ENCODE measurements around the gene NR3C1. TPM values are rescaled to one million over a fixed set of nuclear protein-coding genes. Genes with fewer than 3 reads are reported as not detected.

Gene NR3C1
- 76.7 TPM for total RNA-seq

DNA sequence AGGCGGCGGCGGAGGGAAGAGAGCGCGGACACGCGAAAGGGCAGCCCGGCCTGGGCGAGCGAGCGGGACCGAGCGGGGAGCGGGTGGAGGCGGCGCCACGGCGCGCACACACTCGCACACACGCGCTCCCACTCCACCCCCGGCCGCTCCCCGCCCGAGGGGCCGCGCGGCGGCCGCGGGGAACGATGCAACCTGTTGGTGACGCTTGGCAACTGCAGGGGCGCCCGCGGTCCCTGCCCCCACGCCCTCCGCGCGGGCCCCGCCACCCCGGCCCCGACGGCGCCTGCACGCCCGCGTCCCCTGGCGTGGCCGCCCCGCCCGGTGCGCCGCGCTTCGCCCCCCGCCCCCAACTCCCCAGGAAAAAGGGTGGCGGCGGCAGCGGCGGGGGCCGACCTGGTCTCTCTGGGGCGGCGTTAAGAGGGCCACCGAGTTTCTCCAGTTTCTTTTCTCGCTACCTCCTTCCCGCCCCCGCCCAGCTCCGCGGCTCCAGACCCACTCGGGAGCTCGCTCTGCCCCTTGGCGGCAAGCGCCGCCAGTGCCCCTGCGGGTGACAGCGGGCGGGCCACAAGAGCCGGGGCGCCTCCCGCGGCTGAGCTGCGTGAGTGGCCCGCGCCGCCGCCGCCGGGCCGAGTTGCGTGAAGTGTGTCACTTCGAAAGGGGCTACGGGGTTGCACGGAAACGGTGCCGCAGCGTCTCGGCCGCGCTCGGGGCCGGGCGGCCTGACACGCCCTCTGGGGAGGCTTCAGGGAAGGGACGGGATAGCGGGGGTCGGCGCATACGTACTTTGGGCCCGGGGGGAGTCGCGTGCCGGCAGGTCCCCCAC is at the start of gene NR3C1:
TSS of gene NR3C1 (minus strand) at position 94 of the 823 bp plus-strand sequence. CDS start 2,847 bp downstream, outside the sequence.
- Histone ChIP-seq H3K9ac (ENCODE audit: low read depth in 1 of 3, low read length in 3 of 3) (peak within 1 kb of the TSS; percentile 96 to 98 (median 97)), H3K4me1 (ENCODE audit: control insufficient read depth in 3 of 3, insufficient read depth in 3 of 3, low read length in 3 of 3) (peaks cover 5 to 14% (median 11%) of the 10 kb centered on the region in 3 donors), H3K27ac (ENCODE audit: low read depth, low read length) (peak within 1 kb of the TSS; percentile 98), H3K9me3 (ENCODE audit: control insufficient read depth in 3 of 3, low read length in 3 of 3) (no peaks in the 10 kb centered on the region), H3K4me3 (ENCODE audit: low read length in 3 of 3) (peak within 1 kb of the TSS; percentile 72 to 90 (median 84)), H3K27me3 (ENCODE audit: control insufficient read depth in 3 of 3, insufficient read depth in 3 of 3, low read length in 3 of 3) (no peaks in the 10 kb centered on the region), H3K36me3 (ENCODE audit: control insufficient read depth in 3 of 3, insufficient read depth in 3 of 3, low read length in 3 of 3) (peaks cover 0 to 8% (median 7%) of the 10 kb centered on the region in 3 donors)

DNA sequence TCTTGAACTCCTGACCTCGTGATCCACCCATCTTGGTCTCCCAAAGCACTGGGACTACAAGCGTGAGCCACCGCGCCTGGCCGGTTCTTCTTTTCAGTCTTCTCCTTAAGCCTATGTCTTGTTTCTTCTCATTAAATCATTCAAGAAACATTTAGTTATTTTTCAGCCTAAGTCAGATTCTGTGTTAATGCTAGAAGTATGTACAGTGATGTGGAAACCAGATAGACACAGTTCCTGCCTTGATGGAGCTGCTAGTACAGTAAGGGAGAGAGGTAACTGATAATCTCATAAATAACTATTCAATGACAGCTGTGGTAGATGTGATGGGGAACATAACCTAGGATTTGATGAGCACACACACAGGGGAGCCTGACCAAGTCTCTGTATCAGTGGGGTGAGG is 46.3 kb upstream of the NR3C1 start:
- no peaks in the 10 kb centered on the region for H3K27me3 ChIP-seq (ENCODE audit: control insufficient read depth in 3 of 3, insufficient read depth in 3 of 3, low read length in 3 of 3)

DNA sequence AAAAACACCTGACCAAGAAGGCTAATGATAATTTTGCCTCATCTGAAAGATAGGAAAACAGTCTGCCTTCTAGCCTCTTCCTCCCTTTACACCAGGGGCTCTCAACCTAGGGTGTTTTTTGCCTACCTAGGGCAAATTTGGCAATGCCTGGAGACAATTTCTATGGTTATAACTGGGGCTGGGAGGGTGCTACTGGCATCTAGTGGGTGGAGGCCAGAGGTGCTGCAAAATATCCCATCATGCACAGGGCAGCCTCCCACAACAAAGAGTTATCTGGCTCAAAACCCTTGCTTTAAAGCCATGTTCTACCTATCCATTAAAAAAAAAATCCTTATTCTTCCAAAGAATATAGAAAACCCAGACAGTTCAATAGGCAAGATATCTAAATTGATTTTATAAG is 45.0 kb upstream of the NR3C1 start:
- no peaks in the 10 kb centered on the region for H3K4me1 ChIP-seq (ENCODE audit: control insufficient read depth in 3 of 3, insufficient read depth in 3 of 3, low read length in 3 of 3)
- H3K9me3 ChIP-seq (ENCODE audit: control insufficient read depth in 3 of 3, low read length in 3 of 3) = no peaks in the 10 kb centered on the region

More for the DNA sequence above, 46.3 kb upstream of the NR3C1 start:
- Histone ChIP-seq H3K9me3 (ENCODE audit: control insufficient read depth in 3 of 3, low read length in 3 of 3) (no peaks in the 10 kb centered on the region), H3K4me3 (ENCODE audit: low read length in 3 of 3) (no peak overlapping the region), H3K36me3 (ENCODE audit: control insufficient read depth in 3 of 3, insufficient read depth in 3 of 3, low read length in 3 of 3) (no peaks in the 10 kb centered on the region), H3K9ac (ENCODE audit: low read depth in 1 of 3, low read length in 3 of 3) (no peak overlapping the region), H3K4me1 (ENCODE audit: control insufficient read depth in 3 of 3, insufficient read depth in 3 of 3, low read length in 3 of 3) (no peaks in the 10 kb centered on the region), H3K27ac (ENCODE audit: low read depth, low read length) (no peak overlapping the region)

DNA sequence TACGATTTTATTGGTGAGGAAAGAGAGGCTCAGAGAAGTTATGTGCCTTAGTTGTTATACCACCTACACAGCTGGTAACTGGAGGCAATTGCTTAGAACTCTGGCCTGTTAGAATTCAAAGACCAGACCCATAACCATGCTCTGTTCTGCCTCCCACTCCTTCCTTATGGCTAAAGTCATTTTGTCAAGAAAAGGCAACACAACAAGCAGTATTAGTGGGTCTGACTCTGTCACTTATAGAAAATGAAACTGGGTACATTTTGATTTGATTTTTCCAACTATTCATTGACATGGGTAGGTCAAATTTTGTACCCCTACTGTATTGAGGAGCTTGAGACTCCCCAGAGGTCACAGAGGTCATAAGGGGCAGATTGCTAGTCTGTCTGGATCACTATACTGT is 44.5 kb upstream of the NR3C1 start:
- Histone ChIP-seq H3K36me3 (ENCODE audit: control insufficient read depth in 3 of 3, insufficient read depth in 3 of 3, low read length in 3 of 3) (no peaks in the 10 kb centered on the region), H3K4me1 (ENCODE audit: control insufficient read depth in 3 of 3, insufficient read depth in 3 of 3, low read length in 3 of 3) (no peaks in the 10 kb centered on the region), H3K27me3 (ENCODE audit: control insufficient read depth in 3 of 3, insufficient read depth in 3 of 3, low read length in 3 of 3) (no peaks in the 10 kb centered on the region), H3K4me3 (ENCODE audit: low read length in 3 of 3) (no peak overlapping the region), H3K9me3 (ENCODE audit: control insufficient read depth in 3 of 3, low read length in 3 of 3) (no peaks in the 10 kb centered on the region), H3K9ac (ENCODE audit: low read depth in 1 of 3, low read length in 3 of 3) (no peak overlapping the region), H3K27ac (ENCODE audit: low read depth, low read length) (no peak overlapping the region)

More for the DNA sequence above, 45.0 kb upstream of the NR3C1 start:
- Histone ChIP-seq H3K9ac (ENCODE audit: low read depth in 1 of 3, low read length in 3 of 3) (no peak overlapping the region), H3K27ac (ENCODE audit: low read depth, low read length) (no peak overlapping the region), H3K36me3 (ENCODE audit: control insufficient read depth in 3 of 3, insufficient read depth in 3 of 3, low read length in 3 of 3) (no peaks in the 10 kb centered on the region), H3K4me3 (ENCODE audit: low read length in 3 of 3) (no peak overlapping the region), H3K27me3 (ENCODE audit: control insufficient read depth in 3 of 3, insufficient read depth in 3 of 3, low read length in 3 of 3) (no peaks in the 10 kb centered on the region)

DNA sequence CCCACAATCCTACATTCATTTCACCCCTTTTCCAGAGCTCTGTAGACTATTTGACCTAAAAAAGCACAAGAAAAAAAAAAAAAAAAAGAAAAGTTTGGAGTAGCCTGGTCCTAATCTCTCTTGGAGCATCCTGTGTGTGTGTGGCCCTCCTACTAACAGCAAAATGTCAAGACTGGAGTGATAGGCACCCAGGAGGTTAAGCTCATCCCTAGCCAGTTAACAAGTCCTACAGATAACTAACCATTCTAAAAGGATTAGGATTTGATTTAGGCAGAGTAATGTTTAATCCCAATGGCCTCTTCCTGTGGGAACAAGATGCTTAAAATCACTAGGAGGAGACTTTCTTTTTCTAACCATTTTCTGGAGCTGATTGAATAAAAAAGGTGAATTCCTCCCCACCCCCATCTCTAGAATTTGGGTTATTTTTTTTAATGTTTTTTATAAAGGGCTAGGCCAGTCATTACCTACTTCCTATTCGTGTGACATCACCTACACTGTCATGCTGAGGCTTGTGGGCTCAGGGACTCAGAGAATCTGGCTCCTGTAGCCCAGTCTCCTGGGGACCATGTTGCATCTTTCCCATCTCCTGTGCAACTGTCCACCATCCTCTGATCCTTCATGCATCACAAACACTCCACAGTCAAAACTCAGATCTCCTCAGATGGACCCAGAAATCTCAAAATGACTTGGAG is 43.2 kb upstream of the NR3C1 start:
- no peaks in the 10 kb centered on the region for H3K27me3 ChIP-seq (ENCODE audit: control insufficient read depth in 3 of 3, insufficient read depth in 3 of 3, low read length in 3 of 3)
- no peaks in the 10 kb centered on the region for H3K9me3 ChIP-seq (ENCODE audit: control insufficient read depth in 3 of 3, low read length in 3 of 3)
- H3K4me3 ChIP-seq (ENCODE audit: low read length in 3 of 3) = no peak overlapping the region
- H3K4me1 ChIP-seq (ENCODE audit: control insufficient read depth in 3 of 3, insufficient read depth in 3 of 3, low read length in 3 of 3) = no peaks in the 10 kb centered on the region
- no peaks in the 10 kb centered on the region for H3K36me3 ChIP-seq (ENCODE audit: control insufficient read depth in 3 of 3, insufficient read depth in 3 of 3, low read length in 3 of 3)
- no peak overlapping the region for H3K27ac ChIP-seq (ENCODE audit: low read depth, low read length)
- no peak overlapping the region for H3K9ac ChIP-seq (ENCODE audit: low read depth in 1 of 3, low read length in 3 of 3)

DNA sequence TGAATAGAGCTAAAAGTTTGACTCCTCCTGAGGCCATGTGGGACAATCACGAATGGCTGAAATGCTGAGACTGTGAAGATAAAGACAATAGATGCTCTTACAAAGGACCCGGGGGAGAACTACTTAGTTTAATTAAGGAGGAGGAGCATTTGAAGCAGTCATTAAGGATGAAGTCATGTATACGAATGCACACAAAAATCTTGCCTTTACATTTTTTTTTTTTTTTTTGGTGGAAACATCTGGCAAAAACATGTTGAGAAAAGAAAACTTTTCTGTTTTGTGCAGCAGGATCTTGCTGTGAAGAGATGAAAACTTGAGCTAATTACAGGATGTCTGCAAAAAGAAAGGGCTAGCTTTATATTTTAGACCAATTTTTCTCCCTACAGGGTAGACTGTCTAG is 42.3 kb upstream of the NR3C1 start:
- Histone ChIP-seq H3K36me3 (ENCODE audit: control insufficient read depth in 3 of 3, insufficient read depth in 3 of 3, low read length in 3 of 3) (no peaks in the 10 kb centered on the region), H3K4me1 (ENCODE audit: control insufficient read depth in 3 of 3, insufficient read depth in 3 of 3, low read length in 3 of 3) (no peaks in the 10 kb centered on the region), H3K27ac (ENCODE audit: low read depth, low read length) (no peak overlapping the region), H3K27me3 (ENCODE audit: control insufficient read depth in 3 of 3, insufficient read depth in 3 of 3, low read length in 3 of 3) (no peaks in the 10 kb centered on the region), H3K9ac (ENCODE audit: low read depth in 1 of 3, low read length in 3 of 3) (no peak overlapping the region), H3K9me3 (ENCODE audit: control insufficient read depth in 3 of 3, low read length in 3 of 3) (no peaks in the 10 kb centered on the region), H3K4me3 (ENCODE audit: low read length in 3 of 3) (no peak overlapping the region)

DNA sequence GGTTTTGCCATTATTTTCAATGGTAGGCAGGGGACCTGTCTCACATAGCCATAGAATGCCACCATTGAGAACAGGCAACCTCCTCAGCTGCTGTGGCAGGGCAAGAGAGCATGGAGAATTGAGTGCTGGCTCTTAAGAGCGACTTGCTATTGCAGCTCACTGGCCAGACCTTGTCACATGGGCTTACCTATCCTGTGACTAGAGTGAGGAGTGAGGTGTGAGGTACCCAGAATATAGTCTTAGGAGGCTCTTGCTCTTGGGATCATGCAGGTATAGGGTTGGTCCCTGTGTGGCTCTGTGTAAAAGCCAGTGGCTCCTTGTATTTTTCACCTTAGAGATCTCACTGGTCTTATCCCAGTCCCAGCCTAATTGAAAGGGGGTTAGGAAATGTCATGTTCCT is 39.8 kb upstream of the NR3C1 start:
- Histone ChIP-seq H3K4me3 (ENCODE audit: low read length in 3 of 3) (no peak overlapping the region), H3K36me3 (ENCODE audit: control insufficient read depth in 3 of 3, insufficient read depth in 3 of 3, low read length in 3 of 3) (no peaks in the 10 kb centered on the region), H3K9ac (ENCODE audit: low read depth in 1 of 3, low read length in 3 of 3) (no peak overlapping the region), H3K27ac (ENCODE audit: low read depth, low read length) (no peak overlapping the region), H3K4me1 (ENCODE audit: control insufficient read depth in 3 of 3, insufficient read depth in 3 of 3, low read length in 3 of 3) (no peaks in the 10 kb centered on the region), H3K9me3 (ENCODE audit: control insufficient read depth in 3 of 3, low read length in 3 of 3) (no peaks in the 10 kb centered on the region), H3K27me3 (ENCODE audit: control insufficient read depth in 3 of 3, insufficient read depth in 3 of 3, low read length in 3 of 3) (no peaks in the 10 kb centered on the region)

DNA sequence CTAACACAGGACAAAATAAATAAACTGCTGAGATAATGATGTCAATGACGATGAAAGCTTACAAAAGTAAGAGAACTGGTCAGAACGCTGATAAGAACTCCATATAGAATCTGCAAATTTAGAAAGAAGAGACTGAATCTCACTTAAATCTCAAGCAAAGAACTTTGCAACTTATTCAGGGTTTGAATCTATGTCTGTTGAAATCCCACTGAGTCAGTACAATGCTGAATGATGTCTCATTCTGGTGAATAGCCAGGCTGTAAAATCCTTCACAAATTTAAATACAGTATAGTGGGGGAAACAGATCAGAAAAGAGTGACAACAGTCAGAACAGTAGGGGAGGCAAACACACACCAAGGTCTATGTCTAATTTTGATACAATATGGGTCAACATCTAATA is 38.9 kb upstream of the NR3C1 start:
- H3K27me3 ChIP-seq (ENCODE audit: control insufficient read depth in 3 of 3, insufficient read depth in 3 of 3, low read length in 3 of 3) = no peaks in the 10 kb centered on the region

DNA sequence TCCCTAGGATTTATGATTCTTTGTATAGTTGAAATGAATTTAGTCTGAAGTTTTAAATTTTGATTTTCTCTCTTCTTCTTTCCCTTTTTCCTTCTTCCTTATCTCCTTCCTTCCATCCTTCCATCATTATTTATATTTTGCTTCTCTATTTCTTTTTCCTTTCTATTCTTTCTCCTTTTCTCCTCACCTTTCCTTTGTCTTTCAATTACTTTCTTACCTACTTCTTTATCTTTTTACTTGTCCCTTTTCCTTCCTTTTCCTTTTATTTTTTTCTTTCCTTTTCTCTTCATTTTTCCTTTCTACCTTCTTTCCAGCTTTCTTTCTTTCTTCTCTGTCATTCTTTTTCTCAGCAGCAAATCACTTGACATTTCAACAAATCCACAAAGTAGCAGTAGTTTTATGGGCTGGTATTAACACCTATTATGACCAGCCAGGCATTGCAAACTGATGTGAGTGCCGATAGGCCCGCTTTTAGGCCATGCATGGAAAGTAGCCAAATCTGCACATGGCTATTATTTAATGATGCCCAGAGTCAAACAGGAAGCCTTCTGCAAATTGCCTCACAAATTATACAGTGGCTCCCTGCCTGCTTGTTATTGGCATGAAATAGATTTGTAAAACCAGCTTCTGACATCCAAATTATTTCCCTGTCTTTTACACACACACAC is 37.1 kb upstream of the NR3C1 start:
- no peak overlapping the region for H3K4me3 ChIP-seq (ENCODE audit: low read length in 3 of 3)
- no peaks in the 10 kb centered on the region for H3K9me3 ChIP-seq (ENCODE audit: control insufficient read depth in 3 of 3, low read length in 3 of 3)
- no peaks in the 10 kb centered on the region for H3K36me3 ChIP-seq (ENCODE audit: control insufficient read depth in 3 of 3, insufficient read depth in 3 of 3, low read length in 3 of 3)
- peaks cover under 1 to 2% (median 2%) of the 10 kb centered on the region in 3 donors for H3K4me1 ChIP-seq (ENCODE audit: control insufficient read depth in 3 of 3, insufficient read depth in 3 of 3, low read length in 3 of 3)
- no peak overlapping the region for H3K27ac ChIP-seq (ENCODE audit: low read depth, low read length)
- no peak overlapping the region for H3K9ac ChIP-seq (ENCODE audit: low read depth in 1 of 3, low read length in 3 of 3)
- H3K27me3 ChIP-seq (ENCODE audit: control insufficient read depth in 3 of 3, insufficient read depth in 3 of 3, low read length in 3 of 3) = no peaks in the 10 kb centered on the region

More for the DNA sequence above, 38.9 kb upstream of the NR3C1 start:
- no peaks in the 10 kb centered on the region for H3K36me3 ChIP-seq (ENCODE audit: control insufficient read depth in 3 of 3, insufficient read depth in 3 of 3, low read length in 3 of 3)
- H3K9me3 ChIP-seq (ENCODE audit: control insufficient read depth in 3 of 3, low read length in 3 of 3) = no peaks in the 10 kb centered on the region
- peaks cover 0 to 2% (median 0%) of the 10 kb centered on the region in 3 donors for H3K4me1 ChIP-seq (ENCODE audit: control insufficient read depth in 3 of 3, insufficient read depth in 3 of 3, low read length in 3 of 3)
- no peak overlapping the region for H3K27ac ChIP-seq (ENCODE audit: low read depth, low read length)
- H3K4me3 ChIP-seq (ENCODE audit: low read length in 3 of 3) = no peak overlapping the region
- H3K9ac ChIP-seq (ENCODE audit: low read depth in 1 of 3, low read length in 3 of 3) = no peak overlapping the region

Measured in skeletal muscle tissue (tissue), 4 donors.